Measurements from ENCODE around the gene ENSA.

- no peak for TF ChIP-seq POLR2A (IDR thresholded peaks at IDR 0.05; ENCODE audit: low read depth, low read length)
- TF ChIP-seq TAF1 (IDR thresholded peaks at IDR 0.05; ENCODE audit: low read depth, low read length) = no peak
- no peak for TF ChIP-seq POLR2AphosphoS5 (IDR thresholded peaks at IDR 0.05; ENCODE audit: low read depth, low read length)
- no peak for TF ChIP-seq POU2F2 (IDR thresholded peaks at IDR 0.05; ENCODE audit: low read depth, low read length)
- no peak for TF ChIP-seq PAX5 (IDR thresholded peaks at IDR 0.05; ENCODE audit: insufficient read depth, low read length, severe bottlenecking)
- no peak for TF ChIP-seq SPI1 (IDR thresholded peaks at IDR 0.05; ENCODE audit: low read depth, low read length)
Observed at GRCh38 chr1:150649441-150650075, 20.1 kb upstream of the ENSA start.

Measured in GM12891 (cell line).